ENCODE data around the gene RNPEPL1. TPM values are rescaled to one million over a fixed set of nuclear protein-coding genes. Genes with fewer than 3 reads are reported as not detected.

The RNPEPL1 gene
- total RNA-seq, 1 experiment from 2014 or later, result 25.8 TPM

DNA sequence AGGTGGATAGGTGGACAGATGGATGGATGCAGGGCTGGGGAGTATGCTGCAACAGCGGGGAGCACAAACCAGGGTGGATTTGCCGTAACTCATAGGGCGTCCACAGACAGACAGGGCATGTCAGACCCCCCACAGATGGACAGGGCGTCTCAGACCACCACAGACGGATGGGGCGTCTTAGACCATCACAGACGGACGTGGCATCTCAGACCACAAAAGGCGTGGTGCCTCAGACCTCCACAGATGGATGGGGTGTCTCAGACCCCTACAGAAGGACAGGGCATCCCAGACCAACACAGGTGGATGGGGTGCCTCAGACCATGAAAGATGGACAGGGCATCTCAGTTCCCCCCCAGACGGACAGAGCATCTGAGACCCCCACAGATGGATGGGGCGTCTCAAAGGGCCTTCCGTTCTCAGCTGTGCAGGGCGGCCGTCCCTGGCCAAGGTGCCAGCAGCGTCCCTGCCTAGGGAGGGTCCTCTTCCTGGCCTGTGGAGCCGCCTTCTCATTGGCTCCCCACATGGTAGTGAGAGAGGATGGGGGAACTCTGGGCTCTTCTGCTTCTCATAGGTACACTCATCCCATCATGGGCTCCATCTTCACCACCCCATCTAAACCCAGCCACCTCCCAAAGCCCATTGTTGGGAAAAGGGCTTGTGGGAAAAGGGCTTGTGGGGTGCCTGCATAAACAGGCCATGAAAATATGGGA lies 12.6 kb upstream of the RNPEPL1 start:
- Histone ChIP-seq H3K4me2 (ENCODE audit: low read length) (no peak overlapping the region), H3F3A (ENCODE audit: low read length, unreplicated experiment) (no peaks in the 10 kb centered on the region), H3K9me2 (replicated peaks; ENCODE audit: low read length) (no peaks in the 10 kb centered on the region), H3K9me3 (ENCODE audit: low read length) (no peaks in the 10 kb centered on the region), H3K27me3 (ENCODE audit: low read length) (no peaks in the 10 kb centered on the region), H3K36me3 (ENCODE audit: low read depth, low read length) (0 out of 2 replicates have a peak, but pooled peaks cover 1% of the 10 kb centered on the region), H3K79me2 (ENCODE audit: low read length) (peaks cover 42% of the 10 kb centered on the region), H3K4me1 (ENCODE audit: insufficient read depth, low read length) (peaks cover 13% of the 10 kb centered on the region), H3K27ac (ENCODE audit: low read length) (no peak overlapping the region), H3K9ac (ENCODE audit: low read length) (no peak overlapping the region), H2AFZ (ENCODE audit: low read length) (no peak overlapping the region), H3K4me3 (ENCODE audit: low read length) (no peak overlapping the region), H4K20me1 (ENCODE audit: low read length) (no peaks in the 10 kb centered on the region; the same call in 1 of the 2 replicates)
- no peak for ATAC-seq
- ChIA-PET CTCF (no interaction called here), POLR2A (ENCODE audit: unreplicated experiment) (no interaction called here)
- intact Hi-C loops (cut with micrococcal nuclease), result no loop called here
- BruUV-seq (replicated peaks), result no TSS peak
- no peak for TF ChIP-seq EZH2phosphoT487 (IDR thresholded peaks at IDR 0.05; ENCODE audit: borderline replicate concordance, low read length)
- TF ChIP-seq EZH2 (IDR thresholded peaks at IDR 0.05; ENCODE audit: low read length, unreplicated experiment), result no peak
- no peak for TF ChIP-seq CTCF (conservative IDR thresholded peaks at IDR 0.05; ENCODE audit: low read depth, low read length)
- no peak for DNase-seq

DNA sequence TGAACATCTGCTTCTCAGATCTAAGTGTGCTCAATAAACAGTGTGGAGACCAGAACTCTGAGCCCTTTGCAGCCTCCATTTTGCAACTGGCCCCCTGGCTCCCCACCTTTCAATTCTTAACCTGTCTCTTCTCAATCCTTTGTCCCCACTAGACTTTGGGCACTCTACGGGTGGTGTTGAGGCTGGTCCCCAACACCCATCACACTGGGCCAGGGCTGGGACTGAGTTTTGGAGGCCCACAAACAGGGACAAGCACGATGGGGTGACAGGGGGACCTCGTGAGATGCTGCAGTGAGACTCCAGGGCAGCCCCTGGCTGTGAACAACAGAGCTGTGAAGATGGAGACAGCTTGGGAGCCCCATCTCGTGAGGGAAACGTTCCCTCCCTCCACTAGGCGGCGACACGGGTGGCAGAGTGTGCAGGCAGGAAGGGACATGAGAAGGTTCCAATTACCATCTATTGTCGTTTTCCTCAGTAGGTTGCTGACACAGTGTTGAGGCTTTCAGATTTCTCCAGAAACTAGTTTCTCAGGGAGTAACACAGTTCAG lies 11.7 kb upstream of the RNPEPL1 start:
- no peak overlapping the region for H3K4me2 ChIP-seq (ENCODE audit: low read length)
- H3K9me2 ChIP-seq (replicated peaks; ENCODE audit: low read length), result no peaks in the 10 kb centered on the region
- peaks cover 4% of the 10 kb centered on the region for H3F3A ChIP-seq (ENCODE audit: low read length, unreplicated experiment)
- no peak overlapping the region for H2AFZ ChIP-seq (ENCODE audit: low read length)
- ChIA-PET CTCF (interaction anchor here (1.2 kb wide), 1 partner anchor 42 kb away, joined by 3 read pairs; no protein-coding TSS in a partner anchor), POLR2A (ENCODE audit: unreplicated experiment) (no interaction called here)
- peaks cover 17% of the 10 kb centered on the region for H3K4me1 ChIP-seq (ENCODE audit: insufficient read depth, low read length)
- ATAC-seq, result no peak
- peak; percentile 36 for DNase-seq
- peaks cover 42% of the 10 kb centered on the region for H3K79me2 ChIP-seq (ENCODE audit: low read length)
- H3K27me3 ChIP-seq (ENCODE audit: low read length), result no peaks in the 10 kb centered on the region
- H3K36me3 ChIP-seq (ENCODE audit: low read depth, low read length), result no peaks in the 10 kb centered on the region
- H4K20me1 ChIP-seq (ENCODE audit: low read length), result no peaks in the 10 kb centered on the region; the same call in 1 of the 2 replicates
- no peaks in the 10 kb centered on the region for H3K9me3 ChIP-seq (ENCODE audit: low read length)
- no peak overlapping the region for H3K4me3 ChIP-seq (ENCODE audit: low read length)
- TF ChIP-seq CTCF (conservative IDR thresholded peaks at IDR 0.05; ENCODE audit: low read depth, low read length), result peak; percentile 59
- TF ChIP-seq EZH2phosphoT487 (IDR thresholded peaks at IDR 0.05; ENCODE audit: borderline replicate concordance, low read length), result no peak
- no peak for TF ChIP-seq EZH2 (IDR thresholded peaks at IDR 0.05; ENCODE audit: low read length, unreplicated experiment)
- BruUV-seq (replicated peaks), result no TSS peak
- intact Hi-C loops (cut with micrococcal nuclease), result no loop called here
- H3K9ac ChIP-seq (ENCODE audit: low read length), result no peak overlapping the region
- no peak overlapping the region for H3K27ac ChIP-seq (ENCODE audit: low read length)

Measured in PC-3 (cell line).